Stimulated activated CD4-positive, alpha-beta T cell treated with anti-CD3 and anti-CD28 coated beads, Interleukin-15, amount 100 ng/mL, for 48 hours (primary cell): ENCODE data around the gene ZDHHC14.
"Not testable (repeated sequence)": the region's sequence is repeated elsewhere in the genome, so short reads cannot be mapped to it uniquely, and the experiment has no call there.

Source experiments
- DNase-seq, 2 donors: peaks; one replicate each; pipeline ENCODE4 v3.0.0-alpha.2; 2020; ENCODE audit warnings: low read depth in 2 of 2

ZDHHC14 gene

GRCh38 chr6:157407646-157408045 is 26.7 kb downstream of the ZDHHC14 start:
- DNase-seq = no peak

GRCh38 chr6:157408427-157408826 is 27.4 kb downstream of the ZDHHC14 start:
- not testable (repeated sequence) for DNase-seq

GRCh38 chr6:157410045-157410444 is 29.1 kb downstream of the ZDHHC14 start:
- DNase-seq = no peak

GRCh38 chr6:157411368-157411767 is 30.4 kb downstream of the ZDHHC14 start:
- DNase-seq = no peak

- DNase-seq = no peak
Measured at GRCh38 chr6:157412791-157413190, 31.8 kb downstream of the ZDHHC14 start.

- DNase-seq = no peak
Measured at GRCh38 chr6:157420497-157420896, 39.5 kb downstream of the ZDHHC14 start.

- no peak for DNase-seq
Measured at GRCh38 chr6:157424491-157425020, 43.6 kb downstream of the ZDHHC14 start.

- no peak for DNase-seq
Measured at GRCh38 chr6:157427969-157428368, 47.0 kb downstream of the ZDHHC14 start.

- DNase-seq = peak; percentile 72 to 77
Measured at GRCh38 chr6:157428427-157429202, 47.6 kb downstream of the ZDHHC14 start.

GRCh38 chr6:157429248-157429647 is 48.3 kb downstream of the ZDHHC14 start:
- no peak for DNase-seq

GRCh38 chr6:157430834-157431233 is 49.8 kb downstream of the ZDHHC14 start:
- no peak for DNase-seq

GRCh38 chr6:157432231-157432891 is 51.4 kb downstream of the ZDHHC14 start:
- no peak for DNase-seq

GRCh38 chr6:157432892-157433265 is 51.9 kb downstream of the ZDHHC14 start:
- no peak for DNase-seq

GRCh38 chr6:157433678-157434081 is 52.7 kb downstream of the ZDHHC14 start:
- DNase-seq = no peak

- no peak for DNase-seq
Measured at GRCh38 chr6:157434349-157435033, 53.5 kb downstream of the ZDHHC14 start.

GRCh38 chr6:157436219-157436943 is 55.4 kb downstream of the ZDHHC14 start:
- DNase-seq = no peak

- no peak for DNase-seq
Measured at GRCh38 chr6:157436944-157437336, 56.0 kb downstream of the ZDHHC14 start.

- no peak for DNase-seq
Measured at GRCh38 chr6:157438611-157439111, 57.7 kb downstream of the ZDHHC14 start.

GRCh38 chr6:157440171-157440570 is 59.2 kb downstream of the ZDHHC14 start:
- no peak for DNase-seq

GRCh38 chr6:157442291-157442690 is 61.3 kb downstream of the ZDHHC14 start:
- DNase-seq = no peak

- no peak for DNase-seq
Measured at GRCh38 chr6:157443066-157443800, 62.2 kb downstream of the ZDHHC14 start.
